NCI-H524 treated with DMSO at 0.1 percent for 48 hours (cell line): ENCODE results near the gene KRT77.

ENCODE experiments used
- DNase-seq: peaks from one replicate; lab custom pipeline; 2025; lab: John Stamatoyannopoulos, UW

The KRT77 gene

DNA sequence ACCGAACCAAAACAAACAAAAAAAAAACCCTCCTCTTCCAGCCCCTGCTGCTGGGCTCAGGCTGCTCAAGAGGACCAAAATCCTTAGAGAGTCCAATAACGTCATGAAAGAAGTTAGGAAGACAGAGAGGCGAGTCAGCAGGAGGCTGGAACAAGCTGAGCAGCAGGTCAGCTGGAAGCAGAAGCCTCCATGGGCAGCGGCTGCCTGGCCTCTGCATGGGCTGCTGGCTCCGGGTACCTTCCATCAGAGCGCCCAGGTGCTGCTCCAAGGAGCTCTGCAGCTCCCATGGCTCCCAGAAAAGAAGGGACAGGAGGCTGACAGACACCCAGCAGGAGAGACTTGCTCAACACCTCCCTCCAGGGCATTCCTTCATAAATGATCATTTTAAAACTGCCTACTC lies 48.1 kb downstream of the KRT77 start:
- DNase-seq, result no peak

DNA sequence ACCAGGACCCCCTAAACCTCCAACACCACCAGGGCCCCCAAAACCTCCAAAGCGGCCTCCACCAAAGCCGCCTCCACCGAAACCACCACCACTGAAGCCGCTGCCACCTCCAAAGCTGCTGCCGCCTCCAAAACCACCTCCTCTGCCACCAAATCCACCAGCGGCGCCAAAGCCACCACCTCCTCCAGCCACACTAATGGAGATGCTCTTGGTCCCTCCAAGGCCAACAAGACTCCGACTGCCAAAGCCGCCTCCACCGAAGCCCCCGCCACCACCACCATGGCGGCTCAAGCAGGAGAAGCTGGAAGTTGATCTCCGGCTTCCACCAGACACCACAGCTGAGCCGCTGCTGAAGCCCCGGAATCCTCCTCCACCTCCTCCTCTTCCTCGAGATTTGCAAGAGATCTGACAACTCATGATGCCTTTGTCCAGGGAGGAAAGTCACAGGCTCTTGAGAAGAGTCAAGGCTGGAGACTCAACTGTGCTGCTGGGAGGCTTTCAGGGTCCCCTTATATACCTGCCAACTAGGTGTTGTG lies 51.5 kb downstream of the KRT77 start, which contains the start of gene KRT2:
TSS of gene KRT2 (minus strand) at position 486 of the 536 bp plus-strand sequence. CDS start at position 417, 69 bp downstream.
- no peak for DNase-seq

DNA sequence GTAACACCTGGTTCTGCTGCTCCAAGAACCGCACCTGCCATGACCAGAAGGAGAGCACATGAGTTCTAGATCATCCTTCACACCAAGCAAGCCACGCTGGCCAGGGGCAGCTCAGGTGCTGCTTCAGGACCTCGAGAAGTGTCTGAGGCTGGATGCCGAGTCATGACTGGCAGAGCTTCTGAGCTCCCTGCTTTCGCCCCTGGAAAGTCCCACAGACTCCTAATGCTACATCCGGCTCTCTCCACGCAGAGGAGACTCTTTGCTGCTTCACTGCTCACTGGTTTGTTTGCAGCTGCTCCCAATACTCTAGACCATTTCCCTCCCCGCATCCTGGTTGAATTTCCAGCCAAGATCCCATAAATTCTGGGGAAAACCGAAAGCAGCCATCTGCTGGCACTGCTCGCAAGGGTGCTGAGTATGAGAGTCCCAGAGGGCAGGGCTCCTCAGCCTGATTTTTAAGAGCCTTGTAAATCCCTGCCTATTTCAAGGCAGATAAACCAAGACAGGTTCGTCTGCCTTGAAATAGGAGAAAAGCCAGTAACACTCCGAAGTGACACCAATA lies 52.7 kb downstream of the KRT77 start:
- DNase-seq, result peak; percentile 27

DNA sequence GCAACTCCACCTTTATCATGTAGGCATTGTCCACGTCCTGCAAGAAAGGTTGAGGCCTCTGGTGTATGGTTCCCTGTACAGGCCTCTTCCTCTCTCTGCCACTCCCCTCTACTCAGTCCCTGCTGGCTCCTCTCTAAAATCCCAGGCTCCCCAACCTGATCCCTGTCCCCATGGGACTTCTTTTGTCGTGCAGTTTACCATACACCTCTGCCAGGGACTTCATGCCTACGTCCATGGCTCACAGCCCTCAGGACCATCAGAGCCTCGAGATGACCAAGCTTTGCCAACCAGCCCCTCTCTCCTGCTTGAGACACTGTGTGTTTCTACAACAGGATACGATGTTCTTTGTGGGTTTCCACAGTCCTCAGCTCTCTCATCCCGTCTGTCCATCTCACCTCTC lies 54.3 kb downstream of the KRT77 start:
- no peak for DNase-seq

DNA sequence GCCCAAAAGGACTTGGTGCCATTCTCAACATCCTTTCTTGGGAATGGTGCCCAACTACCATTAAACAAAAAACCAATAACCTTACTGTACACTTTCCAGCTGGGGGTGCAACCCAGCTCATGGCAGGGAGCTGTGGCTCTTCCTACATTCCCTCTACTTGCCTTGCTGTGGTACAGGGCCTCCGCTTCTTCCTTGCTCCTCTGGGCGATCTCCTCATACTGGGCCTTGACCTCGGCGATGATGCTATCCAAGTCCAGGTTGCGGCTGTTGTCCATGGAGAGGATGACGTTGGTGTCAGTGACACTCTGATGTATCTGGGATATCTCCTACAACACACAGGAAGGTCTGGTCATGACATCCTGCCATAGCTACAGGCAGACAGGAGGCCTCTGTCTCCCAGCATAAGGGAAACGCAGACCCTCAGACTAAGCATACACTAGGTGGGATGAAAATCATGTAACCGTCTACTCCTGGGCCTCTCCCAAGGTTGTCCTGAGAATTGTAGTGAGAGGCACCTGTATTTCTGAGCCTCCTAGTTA lies 55.2 kb downstream of the KRT77 start:
- DNase-seq, result no peak

DNA sequence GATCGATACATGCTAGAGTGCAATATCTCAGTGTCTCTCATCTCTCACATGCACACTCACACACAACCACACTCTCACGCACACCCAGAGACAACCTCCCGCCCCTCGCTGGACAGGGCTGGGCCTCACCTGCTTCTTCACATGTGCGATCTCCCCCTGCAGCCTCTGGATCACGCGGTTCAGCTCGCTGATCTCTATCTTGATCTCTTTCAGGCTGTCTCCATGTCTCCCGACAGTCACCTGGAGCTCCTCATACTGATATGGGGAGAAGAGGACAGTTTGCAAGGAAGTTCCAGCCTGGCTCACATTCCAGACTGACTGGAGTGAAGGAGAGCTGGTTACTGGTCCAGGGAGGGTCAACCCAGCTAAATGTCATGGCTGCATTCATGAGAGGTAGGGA lies 55.7 kb downstream of the KRT77 start:
- no peak for DNase-seq

DNA sequence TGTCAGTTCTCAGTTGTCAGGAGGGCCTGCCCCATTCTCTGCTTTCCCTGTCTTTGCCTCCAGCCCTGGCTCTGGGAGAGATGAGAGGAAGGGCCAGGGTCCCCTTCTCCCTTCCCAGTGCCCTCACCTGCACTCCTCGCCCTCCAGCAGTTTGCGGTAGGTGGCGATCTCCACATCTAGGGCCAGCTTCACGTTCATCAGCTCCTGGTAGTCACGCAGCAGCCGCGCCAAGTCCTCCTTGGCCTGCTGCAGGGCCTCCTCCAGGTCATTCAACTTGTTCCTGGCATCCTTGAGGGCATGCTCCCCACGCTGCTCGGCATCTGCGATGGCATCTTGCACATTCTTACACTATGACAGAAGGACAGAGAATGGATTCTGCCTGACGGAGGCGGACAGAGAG lies 56.7 kb downstream of the KRT77 start:
- DNase-seq, result no peak

DNA sequence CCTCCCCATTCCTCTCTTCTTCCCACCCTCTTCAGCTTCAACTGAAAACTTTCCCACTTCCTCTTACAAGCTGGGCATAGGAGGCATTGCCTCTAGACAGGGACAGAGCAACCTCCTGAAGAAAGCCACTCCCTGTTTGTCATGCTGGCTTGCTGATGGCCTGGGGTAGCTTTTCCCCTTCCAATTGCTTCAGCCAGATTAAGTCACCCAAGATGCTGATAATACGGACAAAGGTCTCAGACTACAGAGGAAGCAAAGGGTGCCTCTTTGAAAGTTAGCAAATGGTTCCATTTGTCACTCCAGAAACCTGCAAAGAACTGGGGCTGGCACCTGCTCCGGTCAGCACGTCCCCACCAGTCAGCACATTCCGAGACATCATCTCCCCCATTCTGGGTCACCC lies 57.3 kb downstream of the KRT77 start:
- no peak for DNase-seq

DNA sequence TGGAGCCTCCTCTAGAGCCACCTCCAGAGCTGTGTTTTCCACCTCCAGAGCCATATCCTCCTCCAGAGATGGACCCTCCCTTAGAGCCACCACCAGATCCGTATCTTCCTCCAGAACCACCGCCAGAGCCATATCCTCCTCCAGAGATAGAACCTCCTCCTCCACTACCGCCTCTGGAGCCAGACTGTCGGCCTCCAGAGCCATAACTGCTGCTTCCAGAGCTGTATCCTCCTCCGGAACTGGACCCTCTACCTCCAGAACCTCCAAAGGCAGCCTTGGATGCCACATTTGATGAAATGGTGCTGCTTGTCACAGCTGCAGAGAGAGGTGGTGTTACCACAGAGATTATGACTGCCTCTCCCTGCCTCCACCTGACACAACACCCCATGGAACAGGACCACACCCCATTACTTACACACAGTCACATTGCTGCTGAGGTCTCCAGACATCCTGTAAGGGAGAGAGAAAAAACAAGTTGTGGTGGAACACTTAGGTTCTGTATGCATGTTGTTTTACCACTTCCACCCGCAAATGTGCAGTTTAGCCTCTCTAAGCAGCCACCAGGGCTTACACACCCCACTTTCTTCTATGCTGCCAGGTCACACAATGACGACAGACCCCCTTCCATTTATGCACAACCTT lies 58.1 kb downstream of the KRT77 start:
- DNase-seq, result no peak

DNA sequence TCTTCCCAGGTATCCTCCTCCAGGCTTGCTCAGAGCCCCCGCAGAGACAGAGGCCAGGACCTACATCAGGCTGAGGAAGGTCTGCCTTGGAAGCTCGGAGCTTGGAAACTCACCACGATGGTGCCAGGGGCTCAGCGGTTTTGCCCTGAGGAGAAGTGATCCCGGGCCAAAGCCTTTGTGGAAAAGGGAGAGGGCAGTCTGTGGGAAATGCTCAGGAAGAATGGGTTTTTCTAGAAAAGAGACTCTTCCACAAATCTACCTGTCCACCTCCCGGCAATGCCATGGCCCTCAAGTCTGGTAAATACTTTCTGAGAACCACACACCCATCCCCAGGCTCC lies 59.3 kb downstream of the KRT77 start:
- DNase-seq, result no peak

DNA sequence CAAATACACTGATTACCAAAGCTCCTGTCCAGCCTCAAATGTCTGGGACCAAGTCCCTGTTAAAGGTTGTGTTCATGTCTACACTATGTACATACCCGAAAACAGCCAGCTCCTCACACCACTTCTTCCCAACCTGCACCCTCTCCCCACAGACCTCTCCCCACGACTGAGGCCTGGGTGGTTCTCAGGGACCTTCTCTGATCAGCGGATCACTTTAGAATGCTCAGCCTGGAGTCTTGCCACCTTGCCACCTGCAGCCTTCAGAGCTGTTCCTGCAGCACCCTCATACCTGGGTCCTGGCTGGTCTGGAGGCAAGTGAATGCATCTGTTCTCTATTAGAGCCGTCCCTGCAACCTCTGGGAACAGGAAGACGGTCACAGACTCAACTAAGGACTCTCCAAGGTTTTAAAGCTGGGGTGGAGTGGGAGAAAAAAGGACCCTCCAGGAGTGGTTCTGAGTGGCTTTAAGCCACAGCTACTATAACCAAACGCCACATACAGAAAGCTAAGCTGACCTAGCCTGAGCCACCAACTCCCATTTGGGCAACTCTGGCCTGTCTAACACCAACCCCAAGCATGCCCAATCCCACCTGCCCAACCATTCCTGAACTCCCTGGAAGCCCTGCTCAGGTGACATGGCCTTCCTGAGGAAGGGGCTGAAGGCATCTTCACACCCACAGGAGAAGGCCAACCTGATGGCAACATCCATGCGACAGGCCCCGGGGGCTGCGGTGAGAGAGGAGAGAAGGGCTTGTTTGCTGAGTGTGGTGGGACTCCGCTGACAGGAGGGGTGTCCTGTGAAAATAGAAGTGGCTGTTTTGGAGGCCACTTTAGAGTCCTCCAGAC lies 59.9 kb downstream of the KRT77 start:
- no peak for DNase-seq

DNA sequence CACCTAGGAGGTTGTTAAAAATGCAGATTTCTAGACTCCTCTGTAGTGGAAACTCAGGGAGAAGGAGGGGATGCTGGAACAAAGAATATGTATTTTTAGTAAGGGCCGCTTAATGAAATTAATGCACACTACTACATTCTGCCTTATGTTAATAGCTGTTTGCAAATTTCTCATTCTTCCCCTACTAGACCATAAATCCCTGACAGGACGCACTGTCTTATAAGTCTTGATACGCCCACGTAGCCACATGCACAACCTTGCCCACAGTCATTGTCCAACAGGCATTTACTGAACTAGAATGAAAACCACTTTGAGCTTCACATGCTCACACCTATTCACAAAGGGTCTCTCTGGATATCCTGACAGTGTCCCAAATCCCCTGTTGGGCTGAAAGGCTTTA lies 61.9 kb downstream of the KRT77 start:
- no peak for DNase-seq
